CD4-positive, alpha-beta T cell treated with Interleukin-10 for 1 hour (primary cell): ENCODE data around the gene REV3L.
"Not testable (repeated sequence)": the region's sequence is repeated elsewhere in the genome, so short reads cannot be mapped to it uniquely, and the experiment has no call there.

Experiments used
- DNase-seq: peaks from one replicate; pipeline ENCODE4 v3.0.0-alpha.2; 2020

The REV3L gene

DNA sequence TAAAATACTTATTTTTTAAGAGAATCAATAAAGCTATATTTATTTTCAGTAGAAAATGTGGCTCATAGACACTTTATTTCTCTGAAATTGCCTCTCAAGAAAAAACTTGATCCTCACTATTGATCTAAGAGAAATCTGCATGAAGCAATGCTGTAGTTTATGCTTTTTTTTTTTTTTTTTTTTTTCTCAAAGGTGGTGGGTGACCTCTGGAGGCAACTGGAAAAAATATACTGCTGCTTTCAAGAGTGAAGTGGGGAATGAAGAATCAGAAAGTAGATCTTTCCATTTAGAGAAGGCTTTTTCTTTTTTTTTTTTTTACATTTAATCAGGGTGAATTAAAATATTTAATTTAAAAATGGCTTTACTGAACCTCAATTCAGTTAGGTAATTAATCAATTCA, 226.4 kb downstream of the REV3L start:
- no peak for DNase-seq

DNA sequence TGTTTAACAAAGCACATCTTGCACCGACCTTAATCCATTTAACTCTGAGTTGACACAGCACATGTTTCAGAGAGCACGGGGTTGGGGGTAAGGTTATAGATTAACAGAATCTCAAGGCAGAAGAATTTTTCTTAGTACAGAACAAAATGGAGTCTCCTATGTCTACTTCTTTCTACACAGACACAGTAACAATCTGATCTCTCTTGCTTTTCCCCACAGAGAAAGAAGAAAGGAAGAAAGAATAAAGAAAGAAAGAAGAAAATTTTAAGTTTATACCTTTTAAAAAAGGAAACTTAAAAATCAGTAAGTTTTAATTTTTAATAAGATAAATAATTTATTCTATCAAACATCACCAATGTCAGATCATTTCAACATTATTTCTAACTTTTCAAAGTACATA, 227.2 kb downstream of the REV3L start:
- DNase-seq, result not testable (repeated sequence)

DNA sequence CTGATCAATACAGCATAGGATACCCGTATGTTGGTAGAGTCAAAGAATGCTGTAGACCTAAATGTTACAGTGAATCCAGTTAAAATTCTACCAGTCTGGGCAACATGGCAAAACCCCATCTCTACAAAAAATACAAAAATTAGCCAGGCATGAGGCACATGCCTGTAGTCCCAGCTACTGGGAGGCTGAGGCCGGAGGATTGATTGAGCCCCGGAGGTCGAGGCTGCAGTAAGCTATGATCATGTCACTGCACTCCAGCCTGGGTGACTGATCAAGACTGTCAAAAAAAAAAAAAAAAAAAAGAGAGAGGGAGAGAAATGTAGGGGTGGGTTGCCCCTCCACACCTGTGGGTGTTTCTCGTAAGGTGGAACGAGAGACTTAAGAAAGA, 228.2 kb downstream of the REV3L start:
- DNase-seq, result no peak

GRCh38 chr6:111254004-111254778, 228.8 kb downstream of the REV3L start:
- no peak for DNase-seq

- DNase-seq, result no peak
Observed at GRCh38 chr6:111252726-111253125, 230.3 kb downstream of the REV3L start.

- DNase-seq, result no peak
Observed at GRCh38 chr6:111250791-111251354, 232.1 kb downstream of the REV3L start.
